ENCODE data around the gene FOLR3. TPM values are rescaled to one million over a fixed set of nuclear protein-coding genes. Genes with fewer than 3 reads are reported as not detected.

FOLR3 gene
- total RNA-seq, 5 donors from 2014 or later (not counting 1 experiment from before 2014, with no cell fraction given): not detected

DNA sequence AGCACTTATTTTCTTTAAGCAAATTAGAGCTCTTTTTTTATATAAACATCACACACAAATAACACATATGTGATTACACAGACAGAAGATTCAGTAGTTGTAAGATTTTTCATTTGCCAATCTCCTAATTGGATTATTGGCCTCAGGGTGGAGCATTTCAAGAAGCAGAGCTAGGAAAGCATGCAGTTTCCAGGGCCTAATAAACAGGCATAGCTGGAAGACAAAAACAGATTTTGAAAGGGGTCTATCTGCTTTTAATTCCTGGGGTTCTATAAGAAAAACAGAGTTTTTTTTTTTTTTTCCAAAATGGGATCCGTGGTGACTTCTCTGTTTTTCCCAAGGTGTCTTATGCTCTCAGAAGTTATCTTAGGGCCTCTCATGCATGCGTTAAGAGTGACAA is 7.6 kb upstream of the FOLR3 start:
- H3K9me3 Mint-ChIP-seq: peaks cover 11 to 17% (median 16%) of the 10 kb centered on the region in 3 donors
- peaks cover 9% of the 10 kb centered on the region for H3K36me3 Mint-ChIP-seq
- peaks cover 0 to 18% of the 10 kb centered on the region in 2 experiments for H3K27me3 ChIP-seq (replicated peaks in 1 of 2; ENCODE audit: control insufficient read depth in 2 of 2, extremely low read depth in 1 of 2, insufficient read depth in 2 of 2, low read length in 1 of 2)
- no peaks in the 10 kb centered on the region for H3K9me3 ChIP-seq
- H3K4me3 ChIP-seq (ENCODE audit: control insufficient read depth in 1 of 2, extremely low read depth in 1 of 2, low read length in 1 of 2): no peak overlapping the region
- POLR2A ChIA-PET: no interaction called here
- ATAC-seq (replicated peaks in 1 of 4) (no peak), DNase-seq (no peak)
- CTCF ChIA-PET: no interaction called here
- no peaks in the 10 kb centered on the region for H3K36me3 ChIP-seq (ENCODE audit: control insufficient read depth in 2 of 2, extremely low read depth in 1 of 2, insufficient read depth in 1 of 2, low read length in 1 of 2)
- WGBS (ENCODE audit: insufficient coverage): 20% methylated on average over 1 of the region's 2 CpGs
- no peak overlapping the region for H3K4me3 Mint-ChIP-seq
- no peaks in the 10 kb centered on the region for H3K4me1 Mint-ChIP-seq
- H3K27ac Mint-ChIP-seq: no peak overlapping the region
- H3K27ac ChIP-seq (ENCODE audit: low read length): no peak overlapping the region
- H3K4me1 ChIP-seq (ENCODE audit: control insufficient read depth in 1 of 2, extremely low read depth in 1 of 2, insufficient read depth in 2 of 2, low read length in 2 of 2): no peaks in the 10 kb centered on the region
- peaks cover 11 to 16% of the 10 kb centered on the region in 2 donors for H3K27me3 Mint-ChIP-seq

DNA sequence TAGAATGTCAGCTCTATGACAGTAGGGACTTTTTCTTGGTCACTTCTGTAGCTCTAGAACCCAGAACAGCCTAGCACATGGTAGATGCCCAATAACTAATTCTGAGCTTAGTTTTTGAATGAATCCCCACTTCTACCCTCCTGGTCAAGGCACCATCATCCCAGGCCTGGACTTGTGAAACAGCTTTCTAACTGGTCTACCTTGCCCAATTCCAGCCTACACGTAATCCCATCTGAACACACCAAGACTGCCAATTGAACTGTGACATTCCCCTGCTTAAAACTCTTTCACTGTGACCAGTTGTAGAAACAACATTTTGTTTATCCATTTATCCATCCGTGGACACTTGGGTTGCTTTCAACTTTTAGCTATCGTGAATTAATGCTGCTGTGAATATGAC is 6.1 kb upstream of the FOLR3 start:
- ChIA-PET POLR2A (interaction anchor here in 1 of 2 donors (0.6 kb wide), 1 partner anchor 10 kb away, joined by 3 read pairs; no protein-coding TSS in a partner anchor), CTCF (no interaction called here)
- H3K36me3 Mint-ChIP-seq: peaks cover 9% of the 10 kb centered on the region
- no peaks in the 10 kb centered on the region for H3K4me1 Mint-ChIP-seq
- H3K4me1 ChIP-seq (ENCODE audit: control insufficient read depth in 1 of 2, extremely low read depth in 1 of 2, insufficient read depth in 2 of 2, low read length in 2 of 2): no peaks in the 10 kb centered on the region
- H3K27ac Mint-ChIP-seq: no peak overlapping the region
- H3K27me3 ChIP-seq (replicated peaks in 1 of 2; ENCODE audit: control insufficient read depth in 2 of 2, extremely low read depth in 1 of 2, insufficient read depth in 2 of 2, low read length in 1 of 2): peaks cover 0 to 12% of the 10 kb centered on the region in 2 experiments
- peaks cover 14 to 23% of the 10 kb centered on the region in 2 donors for H3K27me3 Mint-ChIP-seq
- no peaks in the 10 kb centered on the region for H3K9me3 ChIP-seq
- no peak for DNase-seq
- ATAC-seq (replicated peaks in 1 of 4): no peak
- peaks cover 11 to 17% (median 16%) of the 10 kb centered on the region in 3 donors for H3K9me3 Mint-ChIP-seq
- no peak overlapping the region for H3K4me3 Mint-ChIP-seq
- 89% methylated on average over 3 of the region's 3 CpGs for WGBS (ENCODE audit: insufficient coverage)
- no peak overlapping the region for H3K27ac ChIP-seq (ENCODE audit: low read length)
- H3K4me3 ChIP-seq (ENCODE audit: control insufficient read depth in 1 of 2, extremely low read depth in 1 of 2, low read length in 1 of 2): no peak overlapping the region
- no peaks in the 10 kb centered on the region for H3K36me3 ChIP-seq (ENCODE audit: control insufficient read depth in 2 of 2, extremely low read depth in 1 of 2, insufficient read depth in 1 of 2, low read length in 1 of 2)

- no CpG with 5 or more reads among the region's 2 CpGs for WGBS (ENCODE audit: insufficient coverage)
- no peaks in the 10 kb centered on the region for H3K4me1 ChIP-seq (ENCODE audit: control insufficient read depth in 1 of 2, extremely low read depth in 1 of 2, insufficient read depth in 2 of 2, low read length in 2 of 2)
- no peaks in the 10 kb centered on the region for H3K9me3 ChIP-seq
- Mint-ChIP-seq H3K27me3 (peaks cover 14 to 26% of the 10 kb centered on the region in 2 donors), H3K9me3 (peaks cover 11 to 15% (median 13%) of the 10 kb centered on the region in 3 donors), H3K4me3 (no peak overlapping the region), H3K4me1 (no peaks in the 10 kb centered on the region), H3K27ac (no peak overlapping the region), H3K36me3 (peaks cover 9% of the 10 kb centered on the region)
- ChIA-PET POLR2A (no interaction called here), CTCF (no interaction called here)
- H3K27ac ChIP-seq (ENCODE audit: low read length): no peak overlapping the region
- H3K36me3 ChIP-seq (ENCODE audit: control insufficient read depth in 2 of 2, extremely low read depth in 1 of 2, insufficient read depth in 1 of 2, low read length in 1 of 2): no peaks in the 10 kb centered on the region
- H3K27me3 ChIP-seq (replicated peaks in 1 of 2; ENCODE audit: control insufficient read depth in 2 of 2, extremely low read depth in 1 of 2, insufficient read depth in 2 of 2, low read length in 1 of 2): peaks cover 0 to 10% of the 10 kb centered on the region in 2 experiments
- no peak for DNase-seq
- no peak overlapping the region for H3K4me3 ChIP-seq (ENCODE audit: control insufficient read depth in 1 of 2, extremely low read depth in 1 of 2, low read length in 1 of 2)
- no peak for ATAC-seq (replicated peaks in 1 of 4)
Measured at GRCh38 chr11:72132646-72133045, 2.9 kb upstream of the FOLR3 start.

GRCh38 chr11:72135891-72136683 is 562 bp downstream of the FOLR3 start:
- no peak for DNase-seq
- no peaks in the 10 kb centered on the region for H3K9me3 Mint-ChIP-seq
- H3K36me3 ChIP-seq (ENCODE audit: control insufficient read depth in 2 of 2, extremely low read depth in 1 of 2, insufficient read depth in 1 of 2, low read length in 1 of 2): no peaks in the 10 kb centered on the region
- CTCF ChIA-PET: no interaction called here
- no peak for ATAC-seq (replicated peaks in 1 of 4)
- H3K9me3 ChIP-seq: no peaks in the 10 kb centered on the region
- no peaks in the 10 kb centered on the region for H3K4me1 ChIP-seq (ENCODE audit: control insufficient read depth in 1 of 2, extremely low read depth in 1 of 2, insufficient read depth in 2 of 2, low read length in 2 of 2)
- peaks cover 0 to 8% of the 10 kb centered on the region in 2 experiments for H3K27me3 ChIP-seq (replicated peaks in 1 of 2; ENCODE audit: control insufficient read depth in 2 of 2, extremely low read depth in 1 of 2, insufficient read depth in 2 of 2, low read length in 1 of 2)
- no peak overlapping the region for H3K4me3 Mint-ChIP-seq
- H3K27ac Mint-ChIP-seq: no peak overlapping the region
- peaks cover 0 to 3% (median 2%) of the 10 kb centered on the region in 3 donors for H3K4me1 Mint-ChIP-seq
- no peak overlapping the region for H3K27ac ChIP-seq (ENCODE audit: low read length)
- H3K27me3 Mint-ChIP-seq: peaks cover 12 to 23% of the 10 kb centered on the region in 2 donors
- POLR2A ChIA-PET: no interaction called here
- WGBS (ENCODE audit: insufficient coverage): 88% methylated on average over 11 of the region's 14 CpGs
- H3K36me3 Mint-ChIP-seq: no peaks in the 10 kb centered on the region
- H3K4me3 ChIP-seq (ENCODE audit: control insufficient read depth in 1 of 2, extremely low read depth in 1 of 2, low read length in 1 of 2): no peak overlapping the region

- no peaks in the 10 kb centered on the region for H3K36me3 Mint-ChIP-seq
- CTCF ChIA-PET: no interaction called here
- no peak overlapping the region for H3K27ac Mint-ChIP-seq
- Histone ChIP-seq H3K4me3 (ENCODE audit: control insufficient read depth in 1 of 2, extremely low read depth in 1 of 2, low read length in 1 of 2) (no peak overlapping the region), H3K27me3 (replicated peaks in 1 of 2; ENCODE audit: control insufficient read depth in 2 of 2, extremely low read depth in 1 of 2, insufficient read depth in 2 of 2, low read length in 1 of 2) (peaks cover 0 to 4% of the 10 kb centered on the region in 2 experiments), H3K36me3 (ENCODE audit: control insufficient read depth in 2 of 2, extremely low read depth in 1 of 2, insufficient read depth in 1 of 2, low read length in 1 of 2) (no peaks in the 10 kb centered on the region), H3K27ac (ENCODE audit: low read length) (no peak overlapping the region), H3K4me1 (ENCODE audit: control insufficient read depth in 1 of 2, extremely low read depth in 1 of 2, insufficient read depth in 2 of 2, low read length in 2 of 2) (no peaks in the 10 kb centered on the region), H3K9me3 (no peaks in the 10 kb centered on the region)
- no peaks in the 10 kb centered on the region for H3K9me3 Mint-ChIP-seq
- POLR2A ChIA-PET: no interaction called here
- 100% methylated on average over 4 of the region's 4 CpGs for WGBS (ENCODE audit: insufficient coverage)
- peaks cover 0 to 10% (median 8%) of the 10 kb centered on the region in 3 donors for H3K4me1 Mint-ChIP-seq
- H3K4me3 Mint-ChIP-seq: no peak overlapping the region
- peaks cover 16 to 27% of the 10 kb centered on the region in 2 donors for H3K27me3 Mint-ChIP-seq
- ATAC-seq (replicated peaks in 1 of 4) (no peak), DNase-seq (no peak)
Measured at GRCh38 chr11:72136684-72137262, 1.2 kb downstream of the FOLR3 start.

DNA sequence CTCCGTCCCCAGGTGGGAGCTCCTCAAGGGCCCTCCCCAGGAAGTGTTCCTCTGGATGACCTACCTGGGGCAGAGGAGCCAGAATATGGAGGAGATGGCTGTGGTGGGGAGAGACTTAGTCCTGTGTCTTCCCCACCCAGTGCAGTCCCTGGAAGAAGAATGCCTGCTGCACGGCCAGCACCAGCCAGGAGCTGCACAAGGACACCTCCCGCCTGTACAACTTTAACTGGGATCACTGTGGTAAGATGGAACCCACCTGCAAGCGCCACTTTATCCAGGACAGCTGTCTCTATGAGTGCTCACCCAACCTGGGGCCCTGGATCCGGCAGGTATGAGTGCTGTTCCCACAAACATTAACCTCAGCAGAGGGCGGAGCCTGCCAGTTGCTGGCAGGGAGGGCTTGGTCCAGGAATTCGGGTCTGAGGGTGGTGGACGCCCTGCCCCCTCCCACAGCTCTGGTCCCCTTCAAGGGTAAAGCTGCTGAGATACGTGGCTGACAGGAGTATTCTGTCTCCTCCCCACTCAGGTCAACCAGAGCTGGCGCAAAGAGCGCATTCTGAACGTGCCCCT is 3.4 kb downstream of the FOLR3 start:
- H3K9me3 Mint-ChIP-seq: no peaks in the 10 kb centered on the region
- CTCF ChIA-PET: interaction anchor here in 1 of 2 donors (1.1 kb wide), 1 partner anchor 11 kb away, joined by 3 read pairs; no protein-coding TSS in a partner anchor
- peaks cover 0 to 4% of the 10 kb centered on the region in 2 experiments for H3K27me3 ChIP-seq (replicated peaks in 1 of 2; ENCODE audit: control insufficient read depth in 2 of 2, extremely low read depth in 1 of 2, insufficient read depth in 2 of 2, low read length in 1 of 2)
- no peaks in the 10 kb centered on the region for H3K36me3 ChIP-seq (ENCODE audit: control insufficient read depth in 2 of 2, extremely low read depth in 1 of 2, insufficient read depth in 1 of 2, low read length in 1 of 2)
- H3K27ac Mint-ChIP-seq: no peak overlapping the region
- H3K36me3 Mint-ChIP-seq: no peaks in the 10 kb centered on the region
- peaks cover 14 to 19% of the 10 kb centered on the region in 2 donors for H3K27me3 Mint-ChIP-seq
- H3K4me1 Mint-ChIP-seq: peaks cover 3 to 13% (median 9%) of the 10 kb centered on the region in 3 donors
- H3K4me3 ChIP-seq (ENCODE audit: control insufficient read depth in 1 of 2, extremely low read depth in 1 of 2, low read length in 1 of 2): no peak overlapping the region
- H3K9me3 ChIP-seq: no peaks in the 10 kb centered on the region
- H3K4me1 ChIP-seq (ENCODE audit: control insufficient read depth in 1 of 2, extremely low read depth in 1 of 2, insufficient read depth in 2 of 2, low read length in 2 of 2): peaks cover 0 to 2% of the 10 kb centered on the region in 2 experiments
- POLR2A ChIA-PET: no interaction called here
- H3K27ac ChIP-seq (ENCODE audit: low read length): no peak overlapping the region
- WGBS (ENCODE audit: insufficient coverage): 95% methylated on average over 7 of the region's 12 CpGs
- no peak overlapping the region for H3K4me3 Mint-ChIP-seq
- DNase-seq (no peak), ATAC-seq (replicated peaks in 1 of 4) (no peak)
